GDM1 (cell line): Measurements from ENCODE around the gene DLG2.

ENCODE experiments used
- DNase-seq: peaks from one replicate; lab custom pipeline; 2025; lab: John Stamatoyannopoulos, UW

DLG2 gene

GRCh38 chr11:85109141-85109540 lies 518.0 kb downstream of the DLG2 start:
- no peak for DNase-seq

GRCh38 chr11:85105868-85106267 lies 521.3 kb downstream of the DLG2 start:
- DNase-seq, result no peak

- no peak for DNase-seq
Measured at GRCh38 chr11:85099522-85099921, 527.6 kb downstream of the DLG2 start.

- no peak for DNase-seq
Measured at GRCh38 chr11:85098996-85099395, 528.1 kb downstream of the DLG2 start.

- peak; percentile 18 for DNase-seq
Measured at GRCh38 chr11:85096939-85097338, 530.2 kb downstream of the DLG2 start.

- no peak for DNase-seq
Measured at GRCh38 chr11:85095239-85095638, 531.9 kb downstream of the DLG2 start.

- no peak for DNase-seq
Measured at GRCh38 chr11:85094795-85095194, 532.3 kb downstream of the DLG2 start.

GRCh38 chr11:85089654-85090053 lies 537.5 kb downstream of the DLG2 start:
- no peak for DNase-seq

GRCh38 chr11:85088286-85088685 lies 538.9 kb downstream of the DLG2 start:
- no peak for DNase-seq

GRCh38 chr11:85086504-85087284 lies 540.5 kb downstream of the DLG2 start:
- DNase-seq, result no peak

- DNase-seq, result no peak
Measured at GRCh38 chr11:85076535-85077330, 550.4 kb downstream of the DLG2 start.

GRCh38 chr11:85062659-85063058 lies 564.5 kb downstream of the DLG2 start:
- DNase-seq, result no peak

- DNase-seq, result no peak
Measured at GRCh38 chr11:85052636-85053035, 574.5 kb downstream of the DLG2 start.

GRCh38 chr11:85048801-85049200 lies 578.3 kb downstream of the DLG2 start:
- DNase-seq, result no peak

GRCh38 chr11:85045716-85046115 lies 581.4 kb downstream of the DLG2 start:
- DNase-seq, result no peak

- no peak for DNase-seq
Measured at GRCh38 chr11:85044911-85045310, 582.2 kb downstream of the DLG2 start.

GRCh38 chr11:85042361-85042760 lies 584.8 kb downstream of the DLG2 start:
- no peak for DNase-seq

- DNase-seq, result no peak
Measured at GRCh38 chr11:85040166-85040565, 587.0 kb downstream of the DLG2 start.

GRCh38 chr11:85029964-85030363 lies 597.2 kb downstream of the DLG2 start:
- DNase-seq, result no peak

- no peak for DNase-seq
Measured at GRCh38 chr11:85028329-85029101, 598.6 kb downstream of the DLG2 start.

- DNase-seq, result no peak
Measured at GRCh38 chr11:85027346-85027745, 599.8 kb downstream of the DLG2 start.

- no peak for DNase-seq
Measured at GRCh38 chr11:85021058-85021457, 606.1 kb downstream of the DLG2 start.

- no peak for DNase-seq
Measured at GRCh38 chr11:84993386-84993785, 633.8 kb downstream of the DLG2 start.
